DMS53 treated with DMSO at 0.1 percent for 48 hours (cell line): ENCODE data around the gene ETV6.

Experiments used
- DNase-seq: peaks from one replicate; lab custom pipeline; 2025; ENCODE audit not compliant: unreplicated experiment; lab: John Stamatoyannopoulos, UW

ETV6 gene

DNA sequence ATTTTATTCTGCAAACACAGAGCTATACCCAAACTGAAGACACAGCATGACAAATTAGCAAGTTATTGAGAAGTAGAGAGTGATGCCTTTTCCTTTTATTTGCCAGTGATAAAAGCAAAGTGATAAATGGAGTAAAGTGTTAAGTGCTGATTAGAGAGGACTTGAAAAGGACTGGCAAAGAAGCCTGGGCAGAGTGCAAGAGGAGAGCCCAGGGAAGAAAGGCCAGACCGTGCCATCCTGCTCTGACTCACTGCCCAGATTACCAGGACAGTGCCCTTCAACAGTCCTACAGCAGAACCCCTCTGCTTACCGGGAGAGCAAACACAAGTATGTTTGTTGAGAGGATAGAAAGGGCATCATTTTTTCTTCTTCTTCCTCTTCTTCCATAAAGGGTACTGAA lies 106.5 kb downstream of the ETV6 start:
- peak; percentile 11 for DNase-seq

DNA sequence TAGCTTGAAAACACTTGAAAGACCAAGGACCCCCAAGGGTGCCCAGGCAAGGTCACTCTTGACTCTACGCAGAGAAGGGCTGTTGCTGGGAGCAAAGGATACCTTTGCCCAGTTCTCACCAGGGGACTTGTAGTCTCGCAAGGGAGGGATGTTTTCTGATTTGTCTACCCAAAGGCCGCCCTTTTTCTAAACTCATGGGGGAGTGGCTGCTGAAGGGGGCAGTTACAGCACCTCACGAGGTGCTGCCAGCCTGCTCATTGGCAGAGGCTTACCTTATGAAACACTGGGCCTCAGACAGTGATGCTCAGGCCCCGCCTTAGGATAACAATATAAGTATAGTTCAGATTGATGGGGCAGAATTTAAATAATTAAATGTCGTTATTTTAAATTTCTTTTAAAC lies 107.0 kb downstream of the ETV6 start:
- no peak for DNase-seq

DNA sequence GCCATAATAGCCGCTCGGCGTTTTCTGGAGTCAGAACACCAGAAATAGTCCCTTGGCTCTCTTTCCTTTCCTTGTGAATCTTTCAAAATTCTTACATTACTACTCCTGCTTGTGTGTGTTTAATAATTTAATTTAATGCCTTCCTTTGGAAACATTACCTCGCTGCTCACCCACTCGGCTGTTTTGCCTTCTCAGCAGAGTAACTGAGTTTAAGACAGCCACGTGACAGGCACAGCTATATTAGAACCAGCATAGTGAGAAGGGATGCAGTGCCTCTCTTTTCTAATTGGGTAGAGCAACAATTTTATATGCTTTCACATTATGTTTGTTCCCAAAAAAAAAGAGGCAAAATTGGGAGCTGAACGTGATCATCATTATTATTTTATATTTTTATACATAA lies 107.6 kb downstream of the ETV6 start:
- DNase-seq, result no peak

DNA sequence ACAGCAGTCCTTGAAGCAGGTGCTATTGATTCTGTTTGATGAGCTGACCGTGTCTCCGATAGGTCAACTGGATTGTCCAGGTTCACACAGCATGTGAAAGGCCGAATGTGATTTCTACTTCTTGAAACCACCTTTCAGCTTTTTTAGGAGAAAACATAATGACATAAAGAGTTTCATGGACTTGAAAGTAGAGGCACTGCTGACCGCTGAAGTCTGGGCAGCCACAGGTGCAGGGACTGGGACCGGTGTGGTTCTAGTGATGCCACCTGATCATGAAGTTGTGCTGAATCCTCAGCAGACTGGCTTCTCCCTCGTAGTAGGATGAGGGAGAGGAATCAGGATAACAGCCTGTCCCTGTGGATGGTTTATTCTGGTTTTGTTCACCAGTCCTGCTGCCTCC lies 108.1 kb downstream of the ETV6 start:
- no peak for DNase-seq

DNA sequence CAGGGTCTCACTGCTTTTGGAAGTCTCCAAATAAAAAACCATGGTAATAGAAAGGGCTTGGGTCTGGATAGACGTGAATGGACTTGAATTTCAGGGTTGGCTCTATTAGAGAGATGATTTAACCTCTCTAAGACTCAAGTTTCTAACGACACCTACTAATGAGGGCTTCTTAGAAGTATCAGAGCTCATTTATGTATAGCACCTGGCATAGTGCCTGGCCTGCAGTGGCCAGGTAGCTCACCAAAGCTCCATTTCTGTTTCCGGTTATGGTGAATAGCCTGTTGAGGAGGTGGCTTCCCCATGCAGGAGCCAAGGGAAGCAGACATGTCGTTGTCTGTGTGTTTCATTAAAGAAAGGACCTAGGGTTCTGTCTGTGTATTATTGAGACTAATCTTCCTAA lies 108.6 kb downstream of the ETV6 start:
- DNase-seq, result no peak

DNA sequence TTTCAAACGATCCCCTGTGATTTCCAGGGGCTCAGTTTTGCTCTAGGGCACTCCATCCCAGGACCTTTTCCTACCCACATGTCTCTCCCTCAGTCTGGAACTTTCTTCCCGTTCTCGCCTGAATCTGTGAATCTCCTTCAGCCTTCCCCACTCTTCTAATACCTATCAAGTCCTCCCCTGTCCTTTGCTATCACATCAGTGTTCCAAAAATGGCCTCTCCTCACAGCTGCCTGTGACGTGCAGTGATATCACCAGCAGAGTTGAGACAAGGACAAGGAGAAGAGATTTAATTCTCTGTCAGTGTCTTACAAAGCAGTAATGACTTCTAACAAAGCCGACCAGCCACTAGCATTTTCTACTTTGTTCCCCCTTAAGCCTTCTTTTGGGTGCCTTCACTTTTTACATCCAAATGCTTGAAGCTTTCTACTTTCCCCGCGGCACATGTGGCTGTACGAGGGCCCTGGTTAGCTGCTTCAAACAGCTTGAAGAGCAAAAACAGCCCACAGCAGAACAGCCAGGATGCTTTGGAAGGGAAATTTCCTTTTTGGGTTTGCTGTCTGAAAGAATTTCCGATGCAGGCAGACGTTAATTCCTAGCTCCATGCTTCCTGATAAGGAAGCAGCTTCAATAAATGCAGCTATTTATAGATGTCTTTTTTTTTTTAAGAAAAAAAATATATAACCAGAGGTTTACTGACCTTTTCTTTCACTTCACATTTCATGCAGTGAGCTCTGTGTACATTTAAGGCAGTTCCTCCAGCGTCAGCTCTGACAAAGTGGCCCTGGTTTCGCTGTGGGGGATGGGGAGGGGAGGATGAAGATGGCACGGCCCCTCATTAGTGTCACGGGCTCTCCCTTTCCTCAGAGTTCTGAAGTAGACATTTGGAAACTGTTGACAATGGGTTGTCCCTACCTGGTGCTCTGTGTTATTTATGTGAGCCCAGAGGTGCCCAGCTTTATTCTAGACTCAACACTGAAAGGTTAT lies 109.3 kb downstream of the ETV6 start:
- DNase-seq, result no peak

DNA sequence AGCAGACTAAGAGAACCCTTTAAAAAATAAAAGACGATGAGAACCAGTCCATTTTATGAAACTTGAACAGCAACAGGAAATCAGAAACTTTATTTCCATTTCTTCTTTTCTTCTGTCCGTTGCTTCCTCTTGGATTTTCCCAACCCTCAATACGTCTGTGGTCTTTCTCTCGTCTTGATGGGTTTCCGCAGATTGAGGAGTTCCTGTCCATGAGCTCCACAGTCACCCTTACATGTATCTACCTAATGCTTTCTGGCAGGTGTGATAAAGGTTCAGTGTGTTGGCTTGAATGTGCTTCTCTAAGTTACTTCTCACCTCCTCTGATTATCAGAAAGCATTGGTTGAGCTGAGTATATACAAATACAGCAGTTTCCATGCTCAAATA lies 110.0 kb downstream of the ETV6 start:
- DNase-seq, result no peak

DNA sequence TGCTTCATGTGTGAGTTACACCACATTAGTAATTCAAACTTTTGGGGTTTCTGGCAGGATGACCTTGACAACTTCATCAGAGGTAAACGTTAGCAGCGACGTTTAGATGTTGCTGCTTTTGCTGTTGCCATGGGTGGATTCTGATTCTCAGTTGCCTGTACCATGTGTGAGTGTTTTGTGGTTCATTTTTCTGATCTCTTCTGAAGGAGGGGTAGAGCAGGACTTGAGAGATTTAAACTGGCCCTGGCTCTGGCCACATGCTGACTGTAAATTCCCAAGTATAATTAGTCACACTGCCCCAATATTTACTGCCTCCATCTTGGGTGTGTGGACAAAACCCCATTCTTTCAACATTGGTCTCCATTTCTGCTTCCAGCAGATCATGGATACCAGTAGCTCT lies 110.4 kb downstream of the ETV6 start:
- DNase-seq, result no peak

DNA sequence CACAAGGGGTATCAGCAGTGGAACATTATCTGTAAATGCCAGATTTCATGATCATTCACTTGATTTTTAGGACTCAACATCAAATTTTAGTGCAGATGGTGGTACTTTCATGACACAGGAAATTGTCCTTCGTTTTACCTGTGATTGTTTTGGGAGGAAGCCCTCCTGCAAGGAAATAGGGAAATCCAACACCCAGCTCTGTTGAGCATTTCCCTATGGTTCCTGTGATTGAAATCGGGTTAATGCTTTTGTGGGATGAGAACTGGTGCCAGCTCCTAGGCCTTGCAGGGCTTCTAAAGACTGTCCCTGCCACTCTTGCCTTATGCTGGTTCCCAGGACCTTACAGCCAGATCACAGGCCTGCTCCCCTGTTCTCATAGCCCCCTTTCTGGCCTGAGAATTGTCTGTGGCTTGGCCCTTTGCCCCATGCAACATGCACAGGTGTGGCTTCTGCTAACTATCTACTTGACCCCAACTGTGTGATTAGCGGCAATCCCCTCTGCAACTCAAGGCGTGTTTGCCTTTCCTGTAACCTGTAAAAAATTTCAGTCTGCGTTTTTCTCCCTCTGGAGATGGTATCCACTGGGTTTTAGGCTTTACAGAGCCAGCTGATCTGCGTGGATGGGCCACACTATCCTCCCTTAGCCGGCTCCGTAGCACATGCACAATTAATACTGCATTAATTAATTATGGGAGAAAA lies 112.5 kb downstream of the ETV6 start:
- DNase-seq, result no peak

DNA sequence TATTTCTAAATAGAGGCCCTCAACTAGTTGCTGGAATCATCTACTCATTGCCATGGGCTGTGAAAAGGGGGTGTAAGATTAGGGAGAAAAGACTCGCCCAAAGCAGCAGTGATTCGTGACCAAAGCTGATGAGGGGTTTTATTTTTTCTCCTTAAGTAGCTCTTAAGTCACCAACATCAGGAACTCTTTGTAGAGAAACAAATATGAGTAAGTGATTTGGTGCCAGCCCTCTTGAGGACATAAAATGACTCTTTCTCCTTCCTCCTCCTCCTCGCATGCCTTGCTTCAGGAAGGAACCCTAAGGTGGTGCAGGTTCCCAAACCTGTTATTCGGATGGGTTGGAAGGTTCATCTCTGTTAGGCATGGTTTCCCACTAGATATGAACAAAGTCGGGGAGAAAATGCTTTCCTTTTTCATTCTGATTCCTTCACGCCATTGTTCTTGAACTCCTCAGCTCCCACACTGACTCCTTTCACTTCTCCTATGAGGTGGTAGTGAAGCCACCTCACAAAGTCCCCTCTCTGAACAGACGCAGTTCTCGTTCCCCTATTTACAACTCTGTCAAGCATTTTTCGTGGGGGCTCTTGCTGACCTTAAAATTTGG lies 113.4 kb downstream of the ETV6 start:
- no peak for DNase-seq

DNA sequence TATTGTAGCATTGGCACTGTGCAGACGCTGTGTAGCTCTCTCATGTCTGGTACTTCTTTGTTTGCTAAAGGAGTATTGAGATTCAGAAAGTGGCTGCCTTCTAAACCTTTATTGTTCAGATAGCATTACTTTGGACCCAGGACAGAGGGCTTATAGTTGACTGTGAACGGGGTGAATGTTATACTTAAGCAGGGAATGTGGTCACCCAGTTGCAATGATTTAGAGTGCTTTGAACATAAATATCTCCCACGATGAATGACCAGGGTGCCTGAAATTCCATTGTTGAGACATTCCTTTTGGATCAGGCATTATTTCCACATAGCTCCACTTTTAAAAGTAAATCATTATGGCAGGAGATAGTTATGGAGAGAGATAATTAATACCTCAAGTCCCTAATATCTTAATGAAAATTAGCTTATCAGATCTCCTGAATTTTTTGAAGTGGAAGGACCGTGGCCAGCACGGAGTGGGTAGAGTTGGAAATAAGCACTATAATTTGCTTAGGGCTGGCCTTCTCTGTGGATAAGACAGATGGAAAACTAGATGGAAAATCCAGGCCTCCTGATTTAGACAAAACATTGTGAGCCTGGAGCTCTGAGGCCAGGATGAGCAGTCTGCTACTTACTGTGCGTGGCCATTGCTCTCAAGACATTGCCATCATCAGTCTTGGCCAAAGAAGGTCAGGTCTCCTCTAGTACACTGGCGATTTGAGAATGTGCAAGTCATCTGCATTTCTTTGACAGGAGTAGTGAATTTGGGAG lies 114.5 kb downstream of the ETV6 start:
- no peak for DNase-seq

DNA sequence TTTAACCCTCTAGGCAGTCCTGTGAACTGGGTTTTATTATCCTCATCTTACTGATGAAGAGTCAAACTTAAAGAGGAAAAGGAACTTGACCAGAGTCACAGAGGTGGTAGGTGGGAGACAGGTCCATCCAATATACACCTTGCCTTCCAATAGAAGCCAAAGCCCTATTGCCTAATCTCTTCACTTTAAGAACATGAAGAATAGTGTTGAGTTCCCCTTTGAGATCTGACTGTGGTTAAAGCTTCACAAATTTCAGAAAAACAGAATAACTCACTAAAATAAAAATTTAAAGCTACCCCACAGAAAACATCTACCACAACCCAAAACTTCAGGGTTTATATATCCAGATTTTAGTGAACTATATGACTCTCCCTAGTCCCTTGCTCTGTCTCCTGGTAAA lies 115.4 kb downstream of the ETV6 start:
- DNase-seq, result no peak

DNA sequence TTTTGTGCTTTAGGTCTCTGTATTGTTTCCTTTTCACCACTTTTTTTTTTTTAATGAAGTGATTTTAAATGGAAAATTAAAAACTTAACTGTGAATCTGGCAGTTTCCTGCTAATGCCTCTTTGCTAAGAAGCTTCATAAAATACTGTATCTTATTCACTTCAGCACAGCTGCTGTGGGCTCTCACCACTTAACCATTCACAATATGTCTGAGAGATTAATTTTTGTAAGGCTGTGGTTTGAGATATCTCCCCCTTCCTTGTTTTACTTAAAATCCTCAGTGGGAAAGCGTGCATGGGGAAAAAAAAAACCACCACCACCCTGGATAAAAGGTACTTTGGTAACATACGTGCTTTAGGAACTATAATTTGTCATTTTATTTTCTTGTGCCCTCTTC lies 115.9 kb downstream of the ETV6 start:
- no peak for DNase-seq

DNA sequence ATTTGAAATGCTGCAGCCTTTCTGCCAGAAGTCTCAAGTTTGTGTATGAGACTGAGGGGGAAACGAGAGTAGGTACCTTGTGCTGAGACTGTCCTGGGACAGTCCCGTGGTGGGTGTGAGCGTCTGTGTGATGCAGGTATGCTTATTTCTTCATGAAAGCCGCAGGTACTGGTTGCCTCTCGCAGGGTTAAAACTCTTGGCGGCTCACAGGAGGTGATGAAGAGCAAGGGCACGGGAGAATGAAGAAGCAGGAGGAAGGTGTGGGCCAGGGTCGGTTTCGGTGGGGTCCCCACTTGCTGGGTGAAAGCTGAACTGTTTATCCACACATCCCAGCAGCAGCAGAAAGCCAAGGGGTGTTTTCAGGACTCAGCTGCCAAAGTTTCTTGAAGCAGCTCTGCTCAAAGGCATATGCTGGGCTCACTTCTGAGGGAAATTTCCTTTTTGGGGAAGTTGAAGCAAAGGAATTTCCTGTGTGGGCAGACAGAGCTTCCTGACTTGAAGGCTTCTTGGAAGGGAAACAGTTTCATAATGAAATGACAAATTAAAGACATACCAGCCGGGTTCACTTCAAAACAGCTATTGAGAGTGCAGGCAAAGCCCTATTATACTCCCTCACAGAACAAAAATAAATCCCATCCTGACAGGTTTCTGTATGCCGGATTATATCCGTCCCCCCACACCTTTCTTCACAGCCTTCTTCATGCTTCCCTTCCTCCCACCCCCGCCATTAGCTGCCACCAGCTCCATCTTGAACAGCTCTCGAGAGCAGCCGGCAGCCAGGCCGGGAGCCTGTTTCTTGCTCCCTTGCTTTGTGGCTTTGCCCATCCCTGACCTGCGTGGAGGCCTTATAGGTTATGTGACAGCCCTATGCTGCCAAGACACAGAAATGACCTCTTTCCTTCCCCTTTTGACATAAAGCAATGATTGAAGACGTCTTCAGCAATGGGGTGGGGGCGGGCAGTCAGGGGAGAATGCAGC lies 116.6 kb downstream of the ETV6 start:
- DNase-seq, result no peak

DNA sequence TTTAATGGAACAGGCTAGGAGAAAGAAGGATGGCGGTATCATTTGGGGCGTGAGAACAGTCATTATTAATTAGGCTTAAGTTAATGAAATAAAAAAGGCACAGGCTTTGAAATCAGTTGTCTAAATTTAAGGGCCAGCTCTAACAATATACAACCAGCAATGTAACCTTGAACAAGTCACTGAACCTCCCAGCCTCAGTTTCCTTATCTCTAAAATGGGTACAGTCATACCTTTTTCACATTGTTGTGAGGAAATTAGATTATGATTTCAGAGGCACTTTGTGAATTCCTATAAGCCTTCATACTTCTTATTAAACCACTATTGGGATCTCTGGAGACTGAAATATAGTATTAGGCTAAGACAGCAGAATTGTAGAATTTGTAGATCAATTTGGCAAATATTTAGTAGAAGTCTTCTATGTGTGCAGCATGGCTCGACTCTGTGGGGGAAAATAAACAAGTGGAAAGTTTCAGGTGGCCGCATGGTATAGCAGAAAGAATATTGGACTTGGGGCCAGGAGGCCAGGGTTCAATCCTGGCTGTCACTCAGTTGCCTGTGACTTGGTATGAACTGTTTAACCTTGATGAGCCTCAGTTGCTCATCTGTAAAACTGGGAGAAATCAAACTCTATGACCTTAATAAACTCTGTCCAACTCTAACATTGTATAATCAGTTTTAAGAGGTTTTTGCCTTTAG lies 117.7 kb downstream of the ETV6 start:
- no peak for DNase-seq

DNA sequence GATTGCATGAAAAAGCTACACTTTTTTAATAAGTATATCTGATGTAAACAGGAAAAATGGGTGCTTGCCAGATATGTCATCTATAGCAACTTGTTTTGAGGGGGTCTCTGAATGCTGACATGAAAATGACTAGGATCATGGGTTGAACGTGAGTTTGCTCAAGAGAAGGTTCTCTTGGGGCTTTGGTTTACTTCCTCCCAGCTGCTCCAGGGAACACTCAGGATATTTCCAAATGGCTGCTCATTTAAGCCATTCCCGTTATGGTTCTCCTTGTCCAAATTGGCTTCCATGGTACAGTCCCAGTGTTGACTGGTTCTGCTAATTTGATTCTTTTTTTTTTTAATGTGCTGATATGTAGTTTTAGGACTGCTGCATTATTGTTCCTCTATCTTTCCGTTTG lies 118.3 kb downstream of the ETV6 start:
- DNase-seq, result no peak

DNA sequence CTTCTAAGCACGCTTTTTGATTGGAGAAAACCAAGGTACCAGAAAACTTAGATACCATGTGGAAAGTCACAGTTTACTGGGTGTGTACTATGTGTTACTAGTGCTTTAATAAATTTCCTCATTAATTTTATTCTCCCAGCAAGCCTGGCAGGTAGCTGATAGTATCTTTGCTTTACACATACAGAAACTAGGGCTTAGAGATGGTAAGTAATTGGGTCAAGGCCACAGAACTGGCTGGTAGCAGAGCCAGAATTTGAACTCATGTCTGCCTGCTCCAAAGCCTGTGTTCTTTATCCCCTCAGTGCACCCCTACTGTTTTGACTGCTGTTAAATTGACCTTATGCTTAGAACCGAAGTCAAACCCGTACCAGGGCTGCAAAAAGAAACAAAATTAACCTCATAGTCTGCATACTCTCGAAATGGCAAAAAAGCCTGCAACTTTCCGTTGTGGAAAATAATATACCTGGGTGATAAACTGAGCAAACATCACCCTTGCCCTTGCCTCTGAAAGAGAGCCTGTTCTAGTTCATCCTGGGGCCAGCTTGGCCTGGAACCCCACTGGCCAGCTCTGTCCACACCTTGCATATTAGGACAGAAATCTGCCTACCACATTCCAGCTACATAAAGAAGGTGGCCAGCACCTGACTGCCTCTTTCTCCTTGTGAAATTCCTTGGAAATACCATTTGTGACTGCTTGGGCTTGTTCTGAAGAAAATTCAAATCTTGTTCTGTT lies 118.9 kb downstream of the ETV6 start:
- DNase-seq, result no peak

DNA sequence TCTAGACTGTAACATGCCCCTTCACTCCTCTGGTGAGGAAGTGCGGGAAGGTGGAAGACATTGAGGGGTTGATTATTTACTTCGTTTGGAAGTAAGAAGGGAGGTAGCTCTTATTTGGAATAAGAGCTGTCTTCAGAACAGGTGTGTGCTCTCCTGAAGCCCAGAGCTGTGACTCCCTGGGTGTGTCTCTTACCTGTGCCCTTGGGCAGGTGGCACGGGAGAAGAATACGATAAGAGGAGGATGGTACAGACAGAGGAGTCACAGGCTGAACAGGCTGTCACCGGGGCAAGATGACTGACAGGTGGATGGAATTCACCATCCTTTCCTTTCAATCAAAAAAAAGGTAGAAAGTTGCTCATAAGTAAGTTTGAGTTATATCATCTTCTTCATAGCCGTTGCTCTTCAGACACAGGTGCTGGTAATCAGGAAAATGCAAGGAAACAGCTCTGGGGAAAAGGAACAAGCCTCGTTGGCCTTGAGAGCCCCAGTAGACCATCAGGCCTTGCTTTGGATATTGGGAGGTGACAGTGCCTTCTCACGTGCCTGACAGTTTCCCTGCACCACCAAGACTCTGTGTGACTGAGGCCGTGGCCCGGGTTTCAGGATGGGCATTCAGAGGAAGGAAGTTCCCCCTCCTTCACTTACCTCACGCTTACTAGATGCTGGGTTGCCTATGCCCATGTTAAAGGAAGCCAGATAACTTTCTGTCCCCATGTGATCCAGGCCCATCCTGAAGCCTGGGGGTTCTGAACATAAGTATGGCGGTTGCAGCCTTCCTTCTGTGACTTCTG lies 120.4 kb downstream of the ETV6 start:
- no peak for DNase-seq
